HG03139 (cell line): ENCODE data around the gene CCNG1.

ENCODE experiments used
- ATAC-seq: cut with Tn5 transposase; IDR thresholded peaks from one replicate; pipeline ENCODE4 v1.9.1; 2021; ENCODE audit not compliant: unreplicated experiment

The CCNG1 gene

DNA sequence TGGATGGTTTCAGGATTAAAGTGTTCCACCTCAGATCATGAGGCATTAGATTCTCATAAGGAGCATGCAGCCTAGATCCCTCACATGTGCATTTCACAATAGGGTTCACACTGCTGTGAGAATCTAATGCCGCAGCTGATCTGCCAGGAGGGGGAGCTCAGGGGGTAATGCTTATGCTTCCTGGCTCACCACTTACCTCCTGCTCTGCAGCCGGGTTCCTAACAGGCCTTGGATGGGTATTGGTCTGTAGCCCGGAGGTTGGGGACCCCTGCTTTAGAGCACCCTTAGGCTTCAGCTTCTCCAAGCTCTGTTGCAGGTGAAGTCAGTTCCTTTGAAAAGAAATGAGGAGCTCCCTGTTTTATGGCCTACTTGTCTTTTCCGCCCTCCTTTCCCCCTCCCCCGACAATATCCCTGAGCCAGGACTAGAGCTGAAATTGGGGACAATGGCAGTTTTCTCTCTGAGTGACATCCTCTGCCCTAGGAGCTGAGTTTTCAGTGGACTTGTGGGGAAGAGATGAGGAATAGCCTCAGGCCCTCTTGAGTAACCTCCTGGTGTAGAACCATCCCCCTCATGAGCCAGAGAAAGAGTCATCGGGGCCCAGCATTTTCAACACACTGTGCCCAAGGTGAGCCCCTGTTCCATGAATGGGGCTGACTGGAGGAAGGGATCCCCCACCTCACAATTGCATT is 51.8 kb downstream of the CCNG1 start:
- ATAC-seq: no peak

DNA sequence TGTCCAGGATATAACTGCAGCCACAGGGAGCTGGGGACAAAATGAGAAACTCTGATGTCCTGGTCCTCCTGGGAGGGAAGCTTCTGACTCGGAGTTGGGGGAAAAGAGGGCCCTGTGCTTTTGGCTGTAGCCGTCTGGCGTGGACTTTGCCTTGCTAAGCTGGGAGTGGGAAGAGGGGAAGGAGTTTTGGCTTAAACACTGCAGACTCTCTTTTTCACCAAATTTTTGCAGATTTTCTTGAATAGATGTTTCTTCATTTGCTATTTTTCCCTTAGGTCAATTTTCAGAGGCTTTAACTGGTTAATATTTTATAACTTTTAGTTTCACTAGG is 52.3 kb downstream of the CCNG1 start:
- no peak for ATAC-seq
